Erythroblast (primary cell): ENCODE data around the gene CIROP.

Experiments
- GATA1 ChIP-seq: IDR thresholded peaks from 2 replicates; pipeline ENCODE4 v1.6.1; 2011; ENCODE audit warnings: low read depth, mild to moderate bottlenecking, control low read depth, low read length, moderate library complexity
- POLR2A ChIP-seq: IDR thresholded peaks from 2 replicates; pipeline ENCODE4 v1.6.1; 2011; ENCODE audit warnings: mild to moderate bottlenecking, low read length

- TF ChIP-seq POLR2A = no peak
- no peak for TF ChIP-seq GATA1
These were observed 19.3 kb downstream of the CIROP start for GRCh38 chr14:23085458-23085857.
